Esophagus muscularis mucosa (tissue), 3 donors: Measurements from ENCODE around the gene KRT86.

ENCODE experiments used
- POLR2A ChIP-seq: fragments of 450-650 bp; IDR thresholded peaks from one replicate; pipeline ENCODE4 v1.6.1; 2017; ENCODE audit warnings: antibody characterized with exemption, moderate library complexity, mild to moderate bottlenecking, low read depth
- TF ChIP-seq, protein P1 (sequence below), 3 experiments: fragments of 200-600 bp in 2 of 3; fragments of 450-650 bp in 1 of 3; sonication (generic) in 2 of 3; IDR thresholded peaks; one replicate each; pipeline ENCODE4 v1.5.1; 2017 to 2019; ENCODE audit warnings: antibody characterized with exemption in 3 of 3, mild to moderate bottlenecking in 2 of 3, moderate library complexity in 1 of 3

DNA sequence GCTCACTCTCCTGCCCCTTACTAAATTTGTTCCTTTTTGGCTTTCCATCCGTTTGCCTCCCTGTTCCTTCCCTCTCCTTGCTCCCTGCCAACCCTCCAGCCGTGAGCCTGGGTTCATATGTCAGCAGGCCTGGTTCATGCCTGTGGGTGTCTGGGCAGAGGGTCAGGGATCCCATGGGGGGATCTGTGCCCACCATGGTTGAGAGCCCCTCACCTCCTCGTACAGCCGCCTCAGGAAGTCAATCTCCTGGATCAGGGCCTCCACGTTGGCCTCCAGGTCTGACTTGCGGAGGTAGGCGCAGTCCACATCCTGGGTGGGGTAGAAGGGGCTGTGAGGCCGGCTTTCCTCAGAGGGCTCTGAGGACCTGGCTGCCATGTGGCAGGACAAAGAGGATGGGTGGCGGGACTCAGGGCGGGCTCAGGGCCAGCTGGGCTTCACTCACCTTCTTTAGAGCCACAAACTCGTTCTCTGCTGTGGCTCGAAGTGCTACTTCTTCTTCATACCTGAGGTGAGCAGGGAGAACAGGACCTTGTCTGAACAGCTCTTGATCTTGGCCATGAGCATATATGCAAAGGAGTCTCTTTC is 43.1 kb downstream of the KRT86 start:
- TF ChIP-seq, protein P1, sequence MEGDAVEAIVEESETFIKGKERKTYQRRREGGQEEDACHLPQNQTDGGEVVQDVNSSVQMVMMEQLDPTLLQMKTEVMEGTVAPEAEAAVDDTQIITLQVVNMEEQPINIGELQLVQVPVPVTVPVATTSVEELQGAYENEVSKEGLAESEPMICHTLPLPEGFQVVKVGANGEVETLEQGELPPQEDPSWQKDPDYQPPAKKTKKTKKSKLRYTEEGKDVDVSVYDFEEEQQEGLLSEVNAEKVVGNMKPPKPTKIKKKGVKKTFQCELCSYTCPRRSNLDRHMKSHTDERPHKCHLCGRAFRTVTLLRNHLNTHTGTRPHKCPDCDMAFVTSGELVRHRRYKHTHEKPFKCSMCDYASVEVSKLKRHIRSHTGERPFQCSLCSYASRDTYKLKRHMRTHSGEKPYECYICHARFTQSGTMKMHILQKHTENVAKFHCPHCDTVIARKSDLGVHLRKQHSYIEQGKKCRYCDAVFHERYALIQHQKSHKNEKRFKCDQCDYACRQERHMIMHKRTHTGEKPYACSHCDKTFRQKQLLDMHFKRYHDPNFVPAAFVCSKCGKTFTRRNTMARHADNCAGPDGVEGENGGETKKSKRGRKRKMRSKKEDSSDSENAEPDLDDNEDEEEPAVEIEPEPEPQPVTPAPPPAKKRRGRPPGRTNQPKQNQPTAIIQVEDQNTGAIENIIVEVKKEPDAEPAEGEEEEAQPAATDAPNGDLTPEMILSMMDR (IDR thresholded peaks at IDR 0.05): no peak
- TF ChIP-seq POLR2A: no peak
